ENCODE data around the gene PTPN1. TPM values are rescaled to one million over a fixed set of nuclear protein-coding genes. Genes with fewer than 3 reads are reported as not detected.
A peak's percentile ranks its signal among the peaks of the same experiment; 100 is the strongest.

PTPN1 gene
- total RNA-seq, 2 donors from 2014 or later: 33.2 to 37.9 TPM

DNA sequence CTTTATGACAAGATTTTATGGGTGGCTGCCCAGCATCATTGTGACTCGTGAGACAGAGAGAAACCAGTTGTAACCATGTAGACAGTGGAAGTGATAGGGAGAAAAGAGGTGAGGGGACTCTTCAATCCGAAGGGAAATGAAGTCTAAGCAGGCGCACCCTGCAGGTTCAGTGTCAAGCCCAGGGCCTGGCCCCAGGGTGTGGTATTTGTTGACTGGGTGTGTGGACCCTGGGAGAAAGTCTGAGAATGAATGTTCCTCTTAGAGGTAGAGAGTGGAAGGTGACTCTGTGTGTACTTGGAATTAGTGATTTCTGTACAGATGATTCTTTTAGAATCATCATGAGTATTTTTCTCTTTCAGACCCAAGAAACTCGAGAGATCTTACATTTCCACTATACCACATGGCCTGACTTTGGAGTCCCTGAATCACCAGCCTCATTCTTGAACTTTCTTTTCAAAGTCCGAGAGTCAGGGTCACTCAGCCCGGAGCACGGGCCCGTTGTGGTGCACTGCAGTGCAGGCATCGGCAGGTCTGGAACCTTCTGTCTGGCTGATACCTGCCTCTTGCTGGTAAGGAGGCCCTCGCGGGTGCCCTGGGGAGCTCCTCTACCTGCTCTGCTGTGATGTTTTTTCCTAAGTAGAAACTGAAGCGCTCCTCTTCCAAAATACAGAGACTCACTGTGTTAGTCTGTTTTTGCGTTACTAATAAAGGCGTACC lies 68.0 kb downstream of the PTPN1 start:
- H3K4me1 ChIP-seq: peaks cover 4% of the 10 kb centered on the region
- peak; percentile 79 for DNase-seq
- H3K9me3 ChIP-seq: no peaks in the 10 kb centered on the region
- no peaks in the 10 kb centered on the region for H3K27me3 ChIP-seq
- TF ChIP-seq, protein P1, sequence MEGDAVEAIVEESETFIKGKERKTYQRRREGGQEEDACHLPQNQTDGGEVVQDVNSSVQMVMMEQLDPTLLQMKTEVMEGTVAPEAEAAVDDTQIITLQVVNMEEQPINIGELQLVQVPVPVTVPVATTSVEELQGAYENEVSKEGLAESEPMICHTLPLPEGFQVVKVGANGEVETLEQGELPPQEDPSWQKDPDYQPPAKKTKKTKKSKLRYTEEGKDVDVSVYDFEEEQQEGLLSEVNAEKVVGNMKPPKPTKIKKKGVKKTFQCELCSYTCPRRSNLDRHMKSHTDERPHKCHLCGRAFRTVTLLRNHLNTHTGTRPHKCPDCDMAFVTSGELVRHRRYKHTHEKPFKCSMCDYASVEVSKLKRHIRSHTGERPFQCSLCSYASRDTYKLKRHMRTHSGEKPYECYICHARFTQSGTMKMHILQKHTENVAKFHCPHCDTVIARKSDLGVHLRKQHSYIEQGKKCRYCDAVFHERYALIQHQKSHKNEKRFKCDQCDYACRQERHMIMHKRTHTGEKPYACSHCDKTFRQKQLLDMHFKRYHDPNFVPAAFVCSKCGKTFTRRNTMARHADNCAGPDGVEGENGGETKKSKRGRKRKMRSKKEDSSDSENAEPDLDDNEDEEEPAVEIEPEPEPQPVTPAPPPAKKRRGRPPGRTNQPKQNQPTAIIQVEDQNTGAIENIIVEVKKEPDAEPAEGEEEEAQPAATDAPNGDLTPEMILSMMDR (IDR thresholded peaks at IDR 0.05): no peak
- H3K9ac ChIP-seq (ENCODE audit: low read depth in 2 of 2, low read length in 2 of 2): peak overlapping the region in 1 of 2 donors; percentile 52
- intact Hi-C loops (cut with DNase I): loop anchor here (5.0 kb wide), 2 partner anchors 101 to 391 kb away; no protein-coding TSS in a partner anchor
- no peaks in the 10 kb centered on the region for H3K36me3 ChIP-seq
- no peak overlapping the region for H3K4me3 ChIP-seq
- peak overlapping the region; percentile 49 for H3K27ac ChIP-seq

- Histone ChIP-seq H3K9me3 (no peaks in the 10 kb centered on the region), H3K4me3 (no peak overlapping the region), H3K36me3 (peaks cover 5% of the 10 kb centered on the region), H3K27ac (peak overlapping the region; percentile 49), H3K9ac (ENCODE audit: low read depth in 2 of 2, low read length in 2 of 2) (no peak overlapping the region), H3K4me1 (peaks cover 4% of the 10 kb centered on the region), H3K27me3 (no peaks in the 10 kb centered on the region)
- DNase-seq: no peak
- TF ChIP-seq, protein P1 (IDR thresholded peaks at IDR 0.05): no peak
- intact Hi-C loops (cut with DNase I): loop anchor here (5.0 kb wide), 2 partner anchors 101 to 391 kb away; no protein-coding TSS in a partner anchor
Measured at GRCh38 chr20:50578778-50579165, 68.6 kb downstream of the PTPN1 start.

DNA sequence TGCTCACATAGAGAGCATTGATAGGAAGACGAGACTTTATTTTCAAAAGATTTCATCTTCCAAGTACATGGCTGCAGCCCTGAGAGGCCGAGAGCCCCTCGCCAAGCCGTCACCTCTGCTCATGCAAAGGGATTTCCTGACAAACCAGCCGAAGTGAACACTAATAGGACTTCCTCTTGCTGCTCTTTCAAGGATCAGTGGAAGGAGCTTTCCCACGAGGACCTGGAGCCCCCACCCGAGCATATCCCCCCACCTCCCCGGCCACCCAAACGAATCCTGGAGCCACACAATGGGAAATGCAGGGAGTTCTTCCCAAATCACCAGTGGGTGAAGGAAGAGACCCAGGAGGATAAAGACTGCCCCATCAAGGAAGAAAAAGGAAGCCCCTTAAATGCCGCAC lies 69.3 kb downstream of the PTPN1 start:
- no peaks in the 10 kb centered on the region for H3K27me3 ChIP-seq
- H3K36me3 ChIP-seq: peaks cover 9% of the 10 kb centered on the region
- no peak for DNase-seq
- H3K4me1 ChIP-seq: peaks cover 4% of the 10 kb centered on the region
- TF ChIP-seq, protein P1 (IDR thresholded peaks at IDR 0.05): no peak
- H3K4me3 ChIP-seq: no peak overlapping the region
- intact Hi-C loops (cut with DNase I): loop anchor here (5.0 kb wide), 2 partner anchors 102 to 392 kb away; no protein-coding TSS in a partner anchor
- no peak overlapping the region for H3K27ac ChIP-seq
- no peak overlapping the region for H3K9ac ChIP-seq (ENCODE audit: low read depth in 2 of 2, low read length in 2 of 2)
- no peaks in the 10 kb centered on the region for H3K9me3 ChIP-seq

- DNase-seq: peak; percentile 65
- TF ChIP-seq, protein P1 (IDR thresholded peaks at IDR 0.05): peak; percentile 65
- Histone ChIP-seq H3K9me3 (no peaks in the 10 kb centered on the region), H3K9ac (ENCODE audit: low read depth in 2 of 2, low read length in 2 of 2) (no peak overlapping the region), H3K4me1 (peaks cover 4% of the 10 kb centered on the region), H3K27ac (no peak overlapping the region), H3K36me3 (peaks cover 9% of the 10 kb centered on the region), H3K27me3 (no peaks in the 10 kb centered on the region), H3K4me3 (no peak overlapping the region)
- intact Hi-C loops (cut with DNase I): no loop called here
Measured at GRCh38 chr20:50580016-50580747, 70.0 kb downstream of the PTPN1 start.

- H3K4me3 ChIP-seq: no peak overlapping the region
- no peaks in the 10 kb centered on the region for H3K9me3 ChIP-seq
- DNase-seq: no peak
- peaks cover 9% of the 10 kb centered on the region for H3K36me3 ChIP-seq
- H3K27me3 ChIP-seq: no peaks in the 10 kb centered on the region
- TF ChIP-seq, protein P1 (IDR thresholded peaks at IDR 0.05): no peak
- no peak overlapping the region for H3K27ac ChIP-seq
- no peak overlapping the region for H3K9ac ChIP-seq (ENCODE audit: low read depth in 2 of 2, low read length in 2 of 2)
- H3K4me1 ChIP-seq: peaks cover 4% of the 10 kb centered on the region
- intact Hi-C loops (cut with DNase I): no loop called here
Measured at GRCh38 chr20:50580842-50581544, 70.8 kb downstream of the PTPN1 start.

Data from colonic mucosa (tissue), 4 donors.